ENCODE data around the gene GIMD1.

GIMD1 gene

GRCh38 chr4:106312997-106313522 lies 55.5 kb downstream of the GIMD1 start:
- DNase-seq, result no peak

GRCh38 chr4:106312377-106312776 lies 56.2 kb downstream of the GIMD1 start:
- no peak for DNase-seq

All from NCI-H226 (cell line).